ENCODE results near the gene RAET1L. TPM values are rescaled to one million over a fixed set of nuclear protein-coding genes. Genes with fewer than 3 reads are reported as not detected.
"Not testable (repeated sequence)": the region's sequence is repeated elsewhere in the genome, so short reads cannot be mapped to it uniquely, and the experiment has no call there.

RAET1L gene
- total RNA-seq, 1 donor from 2014 or later: not detected

- Histone ChIP-seq H3K9me3 (no peaks in the 10 kb centered on the region), H3K4me1 (no peaks in the 10 kb centered on the region), H3K4me3 (no peak overlapping the region), H3K36me3 (no peaks in the 10 kb centered on the region), H3K27ac (no peak overlapping the region), H3K27me3 (peaks cover 56% of the 10 kb centered on the region)
- no peak for DNase-seq
- TF ChIP-seq, protein P1, sequence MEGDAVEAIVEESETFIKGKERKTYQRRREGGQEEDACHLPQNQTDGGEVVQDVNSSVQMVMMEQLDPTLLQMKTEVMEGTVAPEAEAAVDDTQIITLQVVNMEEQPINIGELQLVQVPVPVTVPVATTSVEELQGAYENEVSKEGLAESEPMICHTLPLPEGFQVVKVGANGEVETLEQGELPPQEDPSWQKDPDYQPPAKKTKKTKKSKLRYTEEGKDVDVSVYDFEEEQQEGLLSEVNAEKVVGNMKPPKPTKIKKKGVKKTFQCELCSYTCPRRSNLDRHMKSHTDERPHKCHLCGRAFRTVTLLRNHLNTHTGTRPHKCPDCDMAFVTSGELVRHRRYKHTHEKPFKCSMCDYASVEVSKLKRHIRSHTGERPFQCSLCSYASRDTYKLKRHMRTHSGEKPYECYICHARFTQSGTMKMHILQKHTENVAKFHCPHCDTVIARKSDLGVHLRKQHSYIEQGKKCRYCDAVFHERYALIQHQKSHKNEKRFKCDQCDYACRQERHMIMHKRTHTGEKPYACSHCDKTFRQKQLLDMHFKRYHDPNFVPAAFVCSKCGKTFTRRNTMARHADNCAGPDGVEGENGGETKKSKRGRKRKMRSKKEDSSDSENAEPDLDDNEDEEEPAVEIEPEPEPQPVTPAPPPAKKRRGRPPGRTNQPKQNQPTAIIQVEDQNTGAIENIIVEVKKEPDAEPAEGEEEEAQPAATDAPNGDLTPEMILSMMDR (IDR thresholded peaks at IDR 0.05): peak; percentile 76
- ATAC-seq: peak; percentile 89
- intact Hi-C loops (cut with DNase I): loop anchor here (5.0 kb wide), 1 partner anchor 79 kb away; no protein-coding TSS in a partner anchor
Observed at GRCh38 chr6:150016324-150017185, 8.8 kb downstream of the RAET1L start.

GRCh38 chr6:150015281-150016001 lies 9.9 kb downstream of the RAET1L start:
- H3K4me3 ChIP-seq, H3K9me3 ChIP-seq, H3K27ac ChIP-seq, H3K4me1 ChIP-seq, H3K36me3 ChIP-seq, DNase-seq: not testable (repeated sequence)
- H3K27me3 ChIP-seq: peaks cover 64% of the 10 kb centered on the region
- intact Hi-C loops (cut with DNase I): loop anchor here (5.0 kb wide), 1 partner anchor 78 kb away; no protein-coding TSS in a partner anchor
- ATAC-seq: peak; percentile 46

GRCh38 chr6:150014623-150015280 lies 10.6 kb downstream of the RAET1L start:
- not testable (repeated sequence) for DNase-seq, H3K4me3 ChIP-seq, H3K27ac ChIP-seq, H3K4me1 ChIP-seq, H3K9me3 ChIP-seq, H3K36me3 ChIP-seq
- ATAC-seq: peak; percentile 4
- peaks cover 64% of the 10 kb centered on the region for H3K27me3 ChIP-seq
- intact Hi-C loops (cut with DNase I): loop anchor here (5.0 kb wide), 1 partner anchor 77 kb away; no protein-coding TSS in a partner anchor

- DNase-seq; H3K9me3 ChIP-seq; H3K27ac ChIP-seq; H3K4me1 ChIP-seq; intact Hi-C loops (cut with DNase I); ATAC-seq; H3K4me3 ChIP-seq; H3K36me3 ChIP-seq: not testable (repeated sequence)
- peaks cover 60% of the 10 kb centered on the region for H3K27me3 ChIP-seq
Observed at GRCh38 chr6:150013785-150014622, 11.3 kb downstream of the RAET1L start.

- H3K27me3 ChIP-seq: peaks cover 58% of the 10 kb centered on the region
- not testable (repeated sequence) for H3K4me3 ChIP-seq
Observed at GRCh38 chr6:150012846-150013784, 12.2 kb downstream of the RAET1L start.

DNA sequence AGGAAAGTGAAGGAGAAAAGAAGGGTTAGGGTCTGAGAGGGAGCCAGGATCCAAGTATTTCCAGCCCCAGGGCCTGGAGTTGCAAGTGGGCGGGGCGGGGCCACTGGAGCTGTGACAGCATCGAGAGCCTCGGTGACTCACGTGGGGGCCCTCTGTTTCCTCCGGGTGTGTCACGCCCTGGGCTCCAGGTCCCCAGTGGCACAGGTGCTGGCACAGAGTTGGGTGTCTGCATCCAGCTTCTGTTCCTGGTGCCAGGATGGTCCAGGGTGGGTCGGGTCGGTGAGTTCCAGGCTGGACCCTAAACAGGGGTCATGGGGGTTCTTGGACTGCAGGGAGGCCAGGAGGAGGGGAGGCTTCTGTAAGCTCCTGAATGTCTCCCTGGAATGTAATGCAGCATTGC lies 16.7 kb downstream of the RAET1L start:
- Histone ChIP-seq H3K36me3 (no peaks in the 10 kb centered on the region), H3K27ac (no peak overlapping the region), H3K9me3 (no peaks in the 10 kb centered on the region), H3K27me3 (peaks cover 35% of the 10 kb centered on the region), H3K4me3 (no peak overlapping the region), H3K4me1 (peaks cover 3% of the 10 kb centered on the region)
- intact Hi-C loops (cut with DNase I): no loop called here
- DNase-seq: no peak
- ATAC-seq: no peak
- TF ChIP-seq, protein P1 (IDR thresholded peaks at IDR 0.05): no peak

More at GRCh38 chr6:150012846-150013784, 12.2 kb downstream of the RAET1L start:
- H3K4me1 ChIP-seq; intact Hi-C loops (cut with DNase I); H3K9me3 ChIP-seq; H3K36me3 ChIP-seq; ATAC-seq; DNase-seq; H3K27ac ChIP-seq: not testable (repeated sequence)
